Right kidney (tissue), 1 donor: ENCODE measurements around the gene TRIO.
"Not testable (repeated sequence)": the region's sequence is repeated elsewhere in the genome, so short reads cannot be mapped to it uniquely, and the experiment has no call there.

Experiments
- DNase-seq: peaks from one replicate; pipeline ENCODE4 v3.0.0-alpha.2; 2016

Gene TRIO

GRCh38 chr5:14362491-14362890, 219.3 kb downstream of the TRIO start:
- no peak for DNase-seq

GRCh38 chr5:14364096-14364495, 221.0 kb downstream of the TRIO start:
- DNase-seq, result no peak

- no peak for DNase-seq
These were observed 221.7 kb downstream of the TRIO start for GRCh38 chr5:14364576-14365472.

DNA sequence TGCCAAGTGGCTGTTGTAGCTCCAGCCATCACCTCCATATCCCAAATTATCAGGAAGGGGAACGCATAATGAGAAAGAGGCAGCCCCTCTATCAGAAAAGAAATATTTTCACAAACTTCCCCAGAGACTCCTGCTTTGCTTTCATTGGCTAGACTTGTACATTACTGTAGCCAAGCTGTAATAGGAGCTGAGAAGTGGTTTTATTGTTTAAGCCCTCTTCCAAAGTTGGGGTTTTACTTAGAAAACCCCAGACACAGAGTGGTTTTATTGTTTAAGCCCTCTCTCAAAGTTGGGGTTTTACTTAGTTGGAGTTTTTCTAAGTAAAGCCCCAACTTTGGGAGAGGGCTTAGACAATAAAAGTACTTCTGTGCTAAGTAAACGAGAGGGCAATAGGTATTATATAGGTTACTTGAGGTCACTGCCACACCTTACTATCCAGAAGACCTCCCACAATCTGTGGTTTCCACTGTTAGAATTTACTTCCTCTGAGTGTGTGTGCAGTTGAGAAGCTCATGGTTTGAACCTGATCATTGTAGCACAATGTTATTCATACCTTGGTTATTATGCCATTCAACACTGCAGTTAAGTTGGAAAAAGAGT, 222.8 kb downstream of the TRIO start:
- DNase-seq, result no peak

DNA sequence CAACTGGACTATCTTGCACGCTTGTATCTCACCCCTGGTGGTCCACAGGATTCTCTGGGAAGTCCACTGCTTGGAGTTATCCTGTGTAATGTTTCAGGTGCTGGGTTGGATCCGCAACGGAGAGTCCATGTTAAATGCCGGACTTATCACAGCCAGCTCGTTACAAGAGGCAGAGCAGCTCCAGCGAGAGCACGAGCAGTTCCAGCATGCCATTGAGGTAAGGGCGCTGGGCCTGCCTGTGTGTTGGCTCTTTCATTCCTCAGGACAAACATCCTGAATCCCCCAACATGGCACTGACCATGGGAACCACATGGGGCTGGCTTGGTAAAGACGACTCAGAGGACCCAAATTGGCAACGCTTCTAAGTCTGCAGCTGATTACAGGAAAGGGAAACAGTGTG, 223.6 kb downstream of the TRIO start:
- DNase-seq, result no peak

- no peak for DNase-seq
These were observed 224.2 kb downstream of the TRIO start for GRCh38 chr5:14367364-14367763.

DNA sequence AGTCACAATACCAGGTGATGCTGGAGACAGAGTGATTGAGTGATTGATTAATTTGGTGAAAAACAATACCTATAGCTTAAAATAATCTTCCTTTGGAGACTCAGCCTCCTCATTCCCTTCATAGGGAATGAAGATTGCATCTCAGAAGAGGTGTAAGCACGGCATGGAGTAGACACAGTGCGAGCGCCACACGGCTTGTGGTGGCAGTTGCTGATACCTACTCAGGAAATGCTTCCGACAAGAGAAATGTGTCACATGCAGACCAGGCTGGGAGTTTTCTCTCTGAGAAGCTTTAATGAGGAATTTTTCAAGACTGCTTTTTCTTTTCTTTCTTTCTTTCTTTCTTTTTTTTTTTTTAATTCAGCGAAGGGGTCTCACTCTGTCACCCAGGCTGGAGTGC, 226.6 kb downstream of the TRIO start:
- DNase-seq, result no peak

GRCh38 chr5:14370386-14370785, 227.2 kb downstream of the TRIO start:
- DNase-seq, result no peak

DNA sequence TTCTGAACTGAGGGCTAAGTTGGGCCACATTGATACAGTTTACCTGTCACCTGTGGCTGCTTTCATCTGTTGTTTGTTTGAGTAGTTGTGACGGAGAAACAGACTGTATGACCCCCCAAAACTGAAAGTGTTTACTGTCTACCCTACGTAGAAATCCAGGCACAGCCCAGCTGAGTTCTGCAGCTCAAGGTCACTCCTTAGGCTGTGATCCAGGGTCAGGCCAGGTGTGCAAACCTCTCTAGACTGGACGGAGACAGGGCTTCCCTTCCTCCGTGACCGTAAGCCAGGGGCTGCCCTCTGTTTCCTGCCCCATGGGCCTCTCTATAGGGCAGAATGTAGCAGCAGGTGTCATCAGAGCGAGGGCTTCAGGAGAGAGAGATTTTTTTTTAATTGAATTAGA, 230.5 kb downstream of the TRIO start:
- DNase-seq, result no peak

DNA sequence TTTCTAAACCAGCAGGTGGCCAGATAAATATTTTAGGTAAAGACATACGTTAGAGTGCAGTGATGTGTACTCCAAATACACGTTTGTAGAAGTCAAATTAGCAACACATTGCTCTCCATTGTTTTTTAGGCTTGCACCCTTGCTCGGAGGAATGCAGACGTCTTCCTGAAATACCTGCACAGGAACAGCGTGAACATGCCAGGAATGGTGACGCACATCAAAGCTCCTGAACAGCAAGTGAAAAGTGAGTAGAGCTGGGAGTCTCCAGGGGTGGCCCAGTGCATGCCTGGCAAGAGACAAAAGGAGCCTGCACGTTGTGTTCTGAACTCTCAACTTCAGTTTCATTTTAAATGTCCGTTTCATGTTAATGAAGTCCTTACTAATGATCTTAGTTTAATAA, 231.0 kb downstream of the TRIO start:
- DNase-seq, result no peak

GRCh38 chr5:14376789-14377188, 233.6 kb downstream of the TRIO start:
- DNase-seq, result no peak

DNA sequence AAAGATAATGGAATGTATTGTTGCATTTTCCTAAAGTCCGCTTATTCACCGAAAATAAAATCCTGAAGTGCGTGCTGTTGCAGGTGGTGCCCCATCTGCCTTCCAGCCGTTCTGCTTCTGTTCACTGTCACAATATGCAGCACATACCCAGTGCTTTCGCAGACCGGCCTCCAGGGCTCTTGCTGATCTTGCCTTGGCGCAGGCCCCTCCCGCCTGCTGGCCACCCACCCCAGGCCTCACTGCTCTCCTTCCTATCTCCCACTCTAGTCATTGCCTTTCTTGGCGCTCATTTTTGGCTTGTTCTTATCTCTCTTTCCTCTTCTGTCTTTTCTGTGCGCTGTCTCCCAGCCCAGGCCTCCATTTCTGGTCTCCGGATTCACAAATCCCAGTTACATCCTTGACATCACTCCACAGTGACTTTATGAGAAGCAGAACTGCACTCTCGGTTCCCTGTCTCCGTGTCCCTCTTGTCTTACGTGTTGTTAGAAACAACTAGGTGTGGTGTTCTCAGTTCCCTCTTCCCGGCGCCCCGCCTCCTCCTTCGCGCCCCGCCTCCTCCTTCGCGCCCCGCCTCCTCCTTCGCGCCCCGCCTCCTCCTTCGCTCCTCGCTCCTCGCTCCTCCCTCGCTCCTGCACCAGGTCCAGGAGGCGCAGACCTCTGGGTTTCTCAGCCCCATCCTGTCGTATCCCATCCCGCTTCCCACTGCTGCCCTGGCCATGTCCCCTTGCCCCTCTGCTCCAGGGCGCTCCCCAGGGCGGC, 236.8 kb downstream of the TRIO start:
- no peak for DNase-seq

DNA sequence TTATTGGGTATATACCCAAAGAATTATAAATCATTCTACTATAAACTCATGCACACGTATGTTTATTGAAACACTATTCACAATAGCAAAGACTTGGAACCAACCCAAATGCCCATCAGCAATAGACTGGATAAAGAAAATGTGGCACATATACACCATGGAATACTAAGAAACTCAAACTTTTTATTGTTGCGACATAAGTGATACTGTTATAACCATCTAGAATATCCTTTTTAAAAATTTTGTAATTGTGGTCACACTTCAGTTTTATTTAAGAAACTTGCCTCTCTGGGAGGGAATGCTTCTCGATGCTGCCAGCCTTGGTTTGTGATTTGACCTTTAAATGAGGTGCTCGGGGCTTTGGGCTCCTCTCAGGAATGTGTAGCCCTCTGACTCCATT, 237.6 kb downstream of the TRIO start:
- no peak for DNase-seq

GRCh38 chr5:14382640-14383039, 239.5 kb downstream of the TRIO start:
- DNase-seq, result no peak

DNA sequence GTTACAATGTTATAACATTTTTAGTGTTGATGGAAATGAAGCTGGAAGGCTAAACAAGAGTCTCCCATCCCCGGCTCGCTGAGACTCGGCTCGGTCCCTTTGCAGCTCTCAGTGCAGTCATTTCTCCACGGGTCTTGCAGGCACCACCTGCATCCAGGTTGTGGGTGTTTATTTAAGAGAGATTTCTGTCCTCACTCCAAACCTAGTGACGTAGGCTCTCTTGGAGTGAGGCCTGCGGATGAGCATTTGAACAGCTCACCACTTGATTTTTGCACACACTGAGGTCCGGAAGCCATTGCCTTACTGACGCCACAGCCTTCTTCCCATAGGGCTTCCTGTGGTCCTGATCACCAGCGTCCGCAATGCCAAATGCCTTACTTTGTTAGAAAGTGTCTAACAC, 240.8 kb downstream of the TRIO start:
- no peak for DNase-seq

- no peak for DNase-seq
These were observed 241.9 kb downstream of the TRIO start for GRCh38 chr5:14385019-14385418.

DNA sequence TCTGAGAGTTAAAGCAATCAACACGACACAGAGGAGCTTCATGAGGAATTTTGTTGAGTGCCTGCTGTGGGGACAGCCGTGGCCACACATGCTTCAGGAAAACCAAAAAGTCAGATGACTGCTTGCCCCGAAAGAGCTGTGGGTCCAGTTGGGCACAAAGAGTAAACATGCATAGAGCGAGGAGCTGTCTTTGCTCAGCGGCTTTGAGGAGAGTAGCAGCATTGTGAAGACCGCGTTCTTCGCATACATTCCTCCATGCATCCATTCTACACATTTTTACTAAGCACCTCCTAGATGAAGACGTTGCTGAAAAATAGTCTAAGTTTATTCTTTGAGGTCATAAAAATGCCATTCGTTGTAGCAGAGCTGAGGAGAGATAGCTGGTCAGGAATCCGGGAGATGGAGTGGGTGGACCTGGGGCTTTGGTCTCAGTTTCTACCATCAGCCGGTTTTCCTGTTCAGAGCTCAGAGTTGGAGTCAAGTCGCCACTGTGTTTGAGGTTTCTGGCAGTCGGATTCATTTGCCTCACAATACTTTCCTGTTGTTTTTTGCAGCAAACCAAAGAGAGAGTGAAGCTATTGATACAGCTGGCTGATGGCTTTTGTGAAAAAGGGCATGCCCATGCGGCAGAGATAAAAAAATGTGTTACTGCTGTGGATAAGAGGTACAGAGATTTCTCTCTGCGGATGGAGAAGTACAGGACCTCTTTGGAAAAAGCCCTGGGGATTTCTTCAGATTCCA, 243.9 kb downstream of the TRIO start:
- no peak for DNase-seq

DNA sequence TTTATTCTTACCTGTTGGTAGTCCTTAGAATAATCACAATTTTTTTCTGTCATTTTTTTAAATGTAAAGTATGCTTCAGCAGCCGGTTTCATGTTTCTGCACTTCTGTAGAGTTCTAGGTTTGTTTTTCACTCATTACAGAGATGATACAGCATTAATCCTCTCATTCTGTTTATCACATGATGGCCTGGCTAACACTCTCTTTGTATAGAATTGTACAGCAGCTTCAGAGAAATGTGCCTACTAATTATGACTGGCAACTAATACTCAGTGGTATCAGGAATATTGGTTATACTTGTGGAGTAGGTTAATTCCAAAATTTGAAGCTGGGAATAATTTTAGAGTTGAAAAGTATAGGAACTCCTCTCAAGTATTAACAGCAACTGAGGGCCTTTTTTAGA, 245.6 kb downstream of the TRIO start:
- DNase-seq, result no peak

GRCh38 chr5:14392552-14392951, 249.4 kb downstream of the TRIO start:
- not testable (repeated sequence) for DNase-seq

DNA sequence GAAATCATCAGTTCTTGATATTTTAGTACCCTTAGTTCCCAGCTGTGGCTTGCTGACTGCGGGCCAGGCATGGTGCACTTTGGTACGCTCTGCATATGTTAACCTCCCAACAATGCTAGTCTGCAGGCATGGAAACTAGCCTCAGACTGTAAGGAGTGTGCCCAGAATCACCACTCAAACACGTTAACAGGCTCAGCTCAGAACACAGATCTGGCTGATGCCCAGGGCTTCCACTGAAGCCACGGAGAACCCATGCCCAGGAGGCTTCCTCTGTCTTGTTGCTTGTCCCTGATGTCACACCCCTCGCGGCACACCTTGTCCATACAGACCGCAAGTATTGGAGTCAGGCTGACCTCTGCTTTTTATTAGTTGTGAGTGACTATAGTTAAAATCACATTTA, 251.2 kb downstream of the TRIO start:
- DNase-seq, result no peak

- no peak for DNase-seq
These were observed 252.3 kb downstream of the TRIO start for GRCh38 chr5:14395411-14395810.

GRCh38 chr5:14396066-14396465, 252.9 kb downstream of the TRIO start:
- no peak for DNase-seq

GRCh38 chr5:14396737-14397136, 253.6 kb downstream of the TRIO start:
- no peak for DNase-seq
